Measurements from ENCODE around the gene POLR3G.

The POLR3G gene

DNA sequence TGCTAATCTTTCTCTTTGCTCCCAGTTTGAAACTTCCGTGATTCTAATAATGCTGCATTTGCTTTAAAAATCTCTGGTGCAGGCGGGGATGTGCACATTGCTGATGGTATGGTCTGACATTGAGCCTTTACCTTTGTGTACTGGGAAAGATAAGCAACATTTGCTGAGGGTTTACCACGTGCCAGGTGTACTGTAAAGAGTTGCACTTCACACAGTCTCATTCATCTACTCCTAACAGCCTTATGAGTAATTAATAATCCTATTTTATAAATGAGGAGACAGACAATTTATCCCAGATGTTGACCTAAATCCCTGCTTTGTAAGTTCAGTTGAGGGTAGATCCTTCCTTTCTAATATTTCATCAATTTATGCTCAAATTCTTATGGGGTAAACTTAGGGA, 83.2 kb downstream of the POLR3G start:
- H3K27me3 ChIP-seq (ENCODE audit: control insufficient read depth, insufficient read depth, low read length), result peaks cover 3% of the 10 kb centered on the region
- peak overlapping the region; percentile 86 for H3K9ac ChIP-seq (ENCODE audit: low read depth, low read length)
- no peaks in the 10 kb centered on the region for H3K9me3 ChIP-seq (ENCODE audit: control insufficient read depth, insufficient read depth, low read length)
- no peaks in the 10 kb centered on the region for H3K36me3 ChIP-seq (ENCODE audit: control insufficient read depth, insufficient read depth, low read length)
- peak overlapping the region; percentile 65 for H3K4me3 ChIP-seq (ENCODE audit: low read depth, low read length)
- H3K4me1 ChIP-seq (ENCODE audit: control insufficient read depth, insufficient read depth, low read length), result peaks cover 57% of the 10 kb centered on the region

DNA sequence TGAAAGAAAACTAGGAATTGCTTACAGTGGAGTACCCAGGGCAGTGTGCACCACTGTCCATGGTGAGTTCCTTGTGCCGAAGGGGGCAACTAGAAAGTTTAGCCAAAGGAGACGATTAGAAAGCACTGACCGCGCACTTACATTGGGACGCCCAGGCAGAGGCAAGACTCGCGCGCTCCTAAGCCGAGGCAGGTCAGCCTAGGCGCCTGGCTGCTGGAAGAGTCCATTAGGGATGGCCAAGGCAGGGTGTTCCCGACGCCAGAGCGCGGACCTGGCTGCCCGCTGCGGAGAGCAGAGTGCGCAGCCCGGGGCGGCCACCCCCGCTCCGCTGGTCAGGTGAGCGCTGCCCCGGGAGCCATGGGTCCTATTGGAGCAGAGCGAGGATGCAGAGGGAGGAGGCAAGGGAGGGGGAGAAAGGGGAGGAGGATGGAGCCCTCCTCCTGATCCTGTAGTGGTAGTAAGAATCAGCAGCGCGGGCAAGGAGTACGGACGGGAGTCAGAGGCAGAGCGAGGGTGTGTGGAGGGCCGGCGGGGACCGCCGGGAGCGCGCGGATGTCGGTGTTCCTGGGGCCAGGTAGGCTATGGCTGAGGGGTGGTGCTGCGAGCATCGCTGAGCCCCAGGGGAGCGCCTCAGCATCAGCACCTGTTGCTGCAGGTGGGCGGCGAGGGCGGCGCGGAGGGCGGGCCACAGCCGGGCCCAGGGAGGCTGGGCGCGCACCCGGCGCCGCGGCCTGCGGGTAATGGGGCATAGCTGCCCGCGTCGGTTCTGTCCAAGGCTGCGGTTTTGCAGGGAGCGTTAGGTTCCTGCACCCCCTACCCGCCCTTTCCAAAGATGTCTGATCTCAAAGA, 83.9 kb downstream of the POLR3G start, which contains the start of gene ADGRV1:
Gene ADGRV1, plus strand, starts transcription at position 454 of the 849 bp plus-strand sequence. Its CDS starts 99 bp downstream, at position 553.
- peaks cover 63% of the 10 kb centered on the region for H3K4me1 ChIP-seq (ENCODE audit: control insufficient read depth, insufficient read depth, low read length)
- H3K36me3 ChIP-seq (ENCODE audit: control insufficient read depth, insufficient read depth, low read length), result no peaks in the 10 kb centered on the region
- no peaks in the 10 kb centered on the region for H3K9me3 ChIP-seq (ENCODE audit: control insufficient read depth, insufficient read depth, low read length)
- H3K4me3 ChIP-seq (ENCODE audit: low read depth, low read length), result peak within 1 kb of the TSS; percentile 65
- peaks cover 3% of the 10 kb centered on the region for H3K27me3 ChIP-seq (ENCODE audit: control insufficient read depth, insufficient read depth, low read length)
- peak within 1 kb of the TSS; percentile 86 for H3K9ac ChIP-seq (ENCODE audit: low read depth, low read length)

DNA sequence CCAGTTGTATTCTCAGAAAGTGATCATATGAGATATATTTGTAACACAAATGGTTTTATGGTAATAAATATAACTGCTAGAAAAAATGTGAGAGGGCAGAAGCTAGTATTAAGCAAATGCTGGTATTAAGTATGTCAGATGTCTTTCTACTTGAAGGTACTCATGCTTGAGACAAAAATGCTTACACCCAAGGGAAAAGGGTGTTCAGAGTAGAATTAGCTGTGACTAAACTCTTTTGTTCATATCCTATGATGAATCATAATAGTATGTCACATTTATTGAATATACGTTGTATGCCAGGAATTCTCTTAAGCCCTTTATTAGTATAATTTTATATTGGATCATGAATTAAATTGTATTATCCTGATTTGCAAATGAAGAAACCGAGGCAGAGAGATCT, 86.1 kb downstream of the POLR3G start:
- H3K9me3 ChIP-seq (ENCODE audit: control insufficient read depth, insufficient read depth, low read length), result no peaks in the 10 kb centered on the region
- H3K27me3 ChIP-seq (ENCODE audit: control insufficient read depth, insufficient read depth, low read length), result peaks cover 3% of the 10 kb centered on the region
- H3K9ac ChIP-seq (ENCODE audit: low read depth, low read length), result no peak overlapping the region
- H3K36me3 ChIP-seq (ENCODE audit: control insufficient read depth, insufficient read depth, low read length), result no peaks in the 10 kb centered on the region
- H3K4me3 ChIP-seq (ENCODE audit: low read depth, low read length), result no peak overlapping the region
- H3K4me1 ChIP-seq (ENCODE audit: control insufficient read depth, insufficient read depth, low read length), result peaks cover 50% of the 10 kb centered on the region

GRCh38 chr5:90561766-90562165, 87.1 kb downstream of the POLR3G start:
- Histone ChIP-seq H3K4me1 (ENCODE audit: control insufficient read depth, insufficient read depth, low read length) (peaks cover 43% of the 10 kb centered on the region), H3K36me3 (ENCODE audit: control insufficient read depth, insufficient read depth, low read length) (no peaks in the 10 kb centered on the region), H3K9ac (ENCODE audit: low read depth, low read length) (no peak overlapping the region), H3K27me3 (ENCODE audit: control insufficient read depth, insufficient read depth, low read length) (peaks cover 3% of the 10 kb centered on the region), H3K4me3 (ENCODE audit: low read depth, low read length) (no peak overlapping the region), H3K9me3 (ENCODE audit: control insufficient read depth, insufficient read depth, low read length) (no peaks in the 10 kb centered on the region)

- Histone ChIP-seq H3K9me3 (ENCODE audit: control insufficient read depth, insufficient read depth, low read length) (no peaks in the 10 kb centered on the region), H3K36me3 (ENCODE audit: control insufficient read depth, insufficient read depth, low read length) (no peaks in the 10 kb centered on the region), H3K4me1 (ENCODE audit: control insufficient read depth, insufficient read depth, low read length) (peaks cover 38% of the 10 kb centered on the region), H3K4me3 (ENCODE audit: low read depth, low read length) (peak overlapping the region; percentile 4), H3K9ac (ENCODE audit: low read depth, low read length) (no peak overlapping the region), H3K27me3 (ENCODE audit: control insufficient read depth, insufficient read depth, low read length) (no peaks in the 10 kb centered on the region)
Measured at GRCh38 chr5:90562341-90562740, 87.7 kb downstream of the POLR3G start.

DNA sequence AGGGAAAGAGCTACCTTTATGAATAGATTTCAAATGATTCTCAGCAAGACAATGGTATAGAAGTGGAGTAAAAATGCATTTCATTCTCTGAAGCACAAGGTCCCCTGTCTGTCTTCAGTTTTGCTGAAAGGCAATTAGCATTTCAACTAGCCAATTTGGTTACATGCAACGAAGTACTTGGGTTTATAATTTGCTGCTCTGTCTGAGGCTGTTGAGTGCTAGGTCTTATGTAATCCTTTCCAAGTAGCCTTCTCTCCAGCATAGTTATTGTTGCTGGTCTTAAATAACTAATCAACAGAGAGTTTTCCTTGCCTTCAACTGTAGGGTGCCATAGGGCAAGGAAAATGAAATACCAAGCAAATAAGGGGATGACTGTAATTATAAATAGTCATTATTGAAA, 88.4 kb downstream of the POLR3G start:
- Histone ChIP-seq H3K4me1 (ENCODE audit: control insufficient read depth, insufficient read depth, low read length) (peaks cover 38% of the 10 kb centered on the region), H3K9ac (ENCODE audit: low read depth, low read length) (no peak overlapping the region), H3K9me3 (ENCODE audit: control insufficient read depth, insufficient read depth, low read length) (no peaks in the 10 kb centered on the region), H3K36me3 (ENCODE audit: control insufficient read depth, insufficient read depth, low read length) (no peaks in the 10 kb centered on the region), H3K27me3 (ENCODE audit: control insufficient read depth, insufficient read depth, low read length) (no peaks in the 10 kb centered on the region), H3K4me3 (ENCODE audit: low read depth, low read length) (no peak overlapping the region)

Data from iPS-15b (cell line).